IMR-90 (cell line): ENCODE results near the gene PRSS1. TPM values are rescaled to one million over a fixed set of nuclear protein-coding genes. Genes with fewer than 3 reads are reported as not detected.
"Not testable (repeated sequence)": the region's sequence is repeated elsewhere in the genome, so short reads cannot be mapped to it uniquely, and the experiment has no call there.

Source experiments
- ATAC-seq: fragments of 200-7000 bp; cut with Tn5 transposase; 2 replicates; pipeline ENCODE4 v1.9.1; 2020; ENCODE audit warnings: low read depth, mild to moderate bottlenecking, moderate library complexity
- Bru-seq: library from RNA; stranded (reverse); fragments of 400-500 nt; gene quantifications from one replicate; lab custom pipeline; 2021; lab: Mats Ljungman, UMichigan
- BruChase-seq, 2 experiments: library from RNA; stranded (reverse); fragments of 400-500 nt; gene quantifications; one replicate each; lab custom pipeline; 2021; lab: Mats Ljungman, UMichigan
- BruUV-seq: library from RNA; stranded (reverse); fragments of 400-500 nt; replicated peaks from 2 replicates; lab custom pipeline; 2021; lab: Mats Ljungman, UMichigan
- CTCF ChIA-PET: fragments of 300-600 bp; formaldehyde crosslinking; extraction: SDS; loops from one replicate; lab custom pipeline; 2021; ENCODE audit warnings: antibody characterized with exemption; lab: Yijun Ruan, JAX
- POLR2A ChIA-PET: fragments of 300-600 bp; sonication (Branson Sonifier 250); formaldehyde crosslinking; loops from one replicate; lab custom pipeline; 2022; ENCODE audit warnings: antibody characterized with exemption; ENCODE audit not compliant: unreplicated experiment; lab: Charles Lee
- DNase-seq: peaks from one replicate; pipeline ENCODE4 v3.0.0; 2013
- H2AFZ ChIP-seq: replicated peaks from 2 replicates; pipeline ENCODE3; 2013; ENCODE audit warnings: low read length, mild to moderate bottlenecking; ENCODE audit not compliant: poor library complexity
- H2AK5ac ChIP-seq: 2 replicates; pipeline ENCODE4 v1.6.1; 2013; ENCODE audit warnings: low read depth, low read length, inconsistent platforms
- H2AK9ac ChIP-seq: replicated peaks from 2 replicates; pipeline ENCODE3; 2013; ENCODE audit warnings: mild to moderate bottlenecking, low read depth, low read length, moderate library complexity; ENCODE audit not compliant: poor library complexity
- H2BK120ac ChIP-seq: 2 replicates; pipeline ENCODE4 v1.6.1; 2013; ENCODE audit warnings: low read depth, low read length, inconsistent platforms
- H2BK15ac ChIP-seq: 3 replicates; pipeline ENCODE4 v1.6.1; 2013; ENCODE audit warnings: low read depth, low read length, inconsistent platforms
- H2BK20ac ChIP-seq: 2 replicates; pipeline ENCODE4 v1.6.1; 2013; ENCODE audit warnings: low read depth, mild to moderate bottlenecking, inconsistent platforms, low read length, moderate library complexity
- H2BK5ac ChIP-seq: 2 replicates; pipeline ENCODE4 v1.6.1; 2013; ENCODE audit warnings: mild to moderate bottlenecking, low read depth, low read length, inconsistent platforms; ENCODE audit not compliant: poor library complexity, severe bottlenecking
- H3K14ac ChIP-seq: replicated peaks from 2 replicates; pipeline ENCODE4 v1.6.1; 2013; ENCODE audit warnings: low read depth, low read length, inconsistent platforms
- H3K18ac ChIP-seq: 2 replicates; pipeline ENCODE4 v1.6.1; 2013; ENCODE audit warnings: low read depth, low read length, control low read depth
- H3K23ac ChIP-seq: 2 replicates; pipeline ENCODE4 v1.6.1; 2013; ENCODE audit warnings: low read depth, low read length, inconsistent platforms
- H3K27ac ChIP-seq: 2 replicates; pipeline ENCODE4 v1.5.1; 2013; ENCODE audit warnings: mild to moderate bottlenecking, control low read depth, low read length; ENCODE audit not compliant: insufficient read depth
- H3K27me3 ChIP-seq: 2 replicates; pipeline ENCODE4 v1.6.1; 2013; ENCODE audit warnings: low read length; ENCODE audit not compliant: control insufficient read depth, insufficient read depth
- H3K36me3 ChIP-seq: 2 replicates; pipeline ENCODE4 v1.6.1; 2013; ENCODE audit warnings: low read length, mixed read lengths; ENCODE audit not compliant: control insufficient read depth, insufficient read depth
- H3K4ac ChIP-seq: 2 replicates; pipeline ENCODE4 v1.6.1; 2013; ENCODE audit warnings: low read depth, low read length, inconsistent platforms
- H3K4me1 ChIP-seq: 2 replicates; pipeline ENCODE4 v1.6.1; 2013; ENCODE audit warnings: low read length, mixed read lengths; ENCODE audit not compliant: control insufficient read depth, insufficient read depth
- H3K4me2 ChIP-seq: 2 replicates; pipeline ENCODE4 v1.6.1; 2013; ENCODE audit warnings: low read depth, mild to moderate bottlenecking, control low read depth, low read length, moderate library complexity
- H3K4me3 ChIP-seq: 2 replicates; pipeline ENCODE4 v1.5.1; 2013; ENCODE audit warnings: low read depth, mild to moderate bottlenecking, control low read depth, low read length, moderate library complexity; ENCODE audit not compliant: insufficient read depth
- H3K56ac ChIP-seq: 2 replicates; pipeline ENCODE4 v1.6.1; 2013; ENCODE audit warnings: low read length, inconsistent platforms; ENCODE audit not compliant: insufficient read depth; ENCODE audit errors: extremely low read depth
- H3K79me1 ChIP-seq, 2 experiments: 2 replicates each; pipeline ENCODE4 v1.6.1; 2013; ENCODE audit warnings: low read length in 2 of 2, inconsistent platforms in 1 of 2, low read depth in 1 of 2
- H3K9ac ChIP-seq: 2 replicates; pipeline ENCODE4 v1.6.1; 2013; ENCODE audit warnings: low read depth, low read length, control low read depth
- H3K9me1 ChIP-seq: 2 replicates; pipeline ENCODE4 v1.6.1; 2013; ENCODE audit warnings: low read length, inconsistent platforms; ENCODE audit not compliant: insufficient read depth
- H3K9me3 ChIP-seq: 2 replicates; pipeline ENCODE4 v1.6.1; 2013; ENCODE audit warnings: low read length; ENCODE audit not compliant: control insufficient read depth, insufficient read depth
- H4K20me1 ChIP-seq: 2 replicates; pipeline ENCODE4 v1.6.1; 2013; ENCODE audit warnings: low read length, inconsistent platforms; ENCODE audit not compliant: insufficient read depth
- H4K5ac ChIP-seq: 2 replicates; pipeline ENCODE4 v1.6.1; 2013; ENCODE audit warnings: mild to moderate bottlenecking, low read depth, low read length, control low read depth
- H4K8ac ChIP-seq, 2 experiments: 2 replicates each; pipeline ENCODE4 v1.6.1; 2013; ENCODE audit warnings: low read depth in 2 of 2, low read length in 2 of 2, control low read depth in 1 of 2, inconsistent platforms in 1 of 2
- H4K91ac ChIP-seq: 2 replicates; pipeline ENCODE4 v1.6.1; 2013; ENCODE audit warnings: low read depth, low read length, inconsistent platforms; ENCODE audit not compliant: insufficient read depth
- CEBPB ChIP-seq: IDR thresholded peaks from 2 replicates; pipeline ENCODE4 v1.6.1; 2012; ENCODE audit warnings: low read depth, low read length, improper control_type of control experiment
- CHD1 ChIP-seq: IDR thresholded peaks from 2 replicates; pipeline ENCODE4 v1.6.1; 2012; ENCODE audit warnings: low read depth, low read length, improper control_type of control experiment
- MAZ ChIP-seq: IDR thresholded peaks from 2 replicates; pipeline ENCODE4 v1.6.1; 2012; ENCODE audit warnings: low read depth, mild to moderate bottlenecking, low read length, improper control_type of control experiment, moderate library complexity, borderline replicate concordance
- WGBS, 2 experiments: methylation state at CpG; one replicate each; pipeline versions ENCODE4 v1.1.5 to v1.1.7; 2013; ENCODE audit warnings: missing lambda C conversion rate in 2 of 2; ENCODE audit not compliant: insufficient read length in 1 of 2; ENCODE audit errors: extremely low coverage in 2 of 2; 5-methylcytosine and 5-hydroxymethylcytosine counted together
- dilution Hi-C: fragments of 300-500 bp; cut with HindIII; formaldehyde crosslinking; loops from one replicate; pipeline ENCODE4 v1.14.3; 2018; ENCODE audit warnings: low sequenced_read_pairs; ENCODE audit not compliant: unreplicated experiment
- in situ Hi-C: fragments of 300-500 bp; cut with MboI; formaldehyde crosslinking; loops from 3 replicates; pipeline ENCODE4 v1.14.3; 2019; ENCODE audit warnings: low sequenced_read_pairs, inconsistent platforms, mixed read lengths
- intact Hi-C: fragments of 100-400 bp; cut with micrococcal nuclease; formaldehyde crosslinking; loops from 2 replicates; pipeline ENCODE4 v1.10.0; 2022
- long read RNA-seq: library from polyadenylated mRNA; unstranded; transcript quantifications from one replicate; pipeline ENCODE4 v2.0.0, GENCODE V29; 2021; ENCODE audit not compliant: unreplicated experiment
- polyA plus RNA-seq, 3 experiments: library from polyadenylated mRNA; depleted of rRNA; stranded (reverse); fragments of >200 nt; gene quantifications; 2 replicates each; pipeline ENCODE4 v1.2.3, GENCODE V29; 2012; ENCODE audit warnings: low replicate concordance in 1 of 3
- total RNA-seq: library from RNA; depleted of rRNA; stranded (reverse); fragments of >200 nt; gene quantifications from 2 replicates; pipeline ENCODE4 v1.2.3, GENCODE V29; 2012; rRNA removed

Gene PRSS1
- total RNA-seq (not detected in 2 replicates), polyA plus RNA-seq (2012; rRNA removed) (not detected in 2 replicates), Bru-seq, nascent RNA (not detected), BruChase-seq, experiment 1, labeled RNA remaining after a 6-hour chase (not detected), BruChase-seq, experiment 2, labeled RNA remaining after a 2-hour chase (not detected)
- not detected in 2 replicates for polyA plus RNA-seq (2012; cell fraction: cytosol; rRNA removed)
- not detected in 2 replicates for polyA plus RNA-seq (2012; cell fraction: nucleus; rRNA removed; ENCODE audit: low replicate concordance)
- long read RNA-seq: 0 reads

DNA sequence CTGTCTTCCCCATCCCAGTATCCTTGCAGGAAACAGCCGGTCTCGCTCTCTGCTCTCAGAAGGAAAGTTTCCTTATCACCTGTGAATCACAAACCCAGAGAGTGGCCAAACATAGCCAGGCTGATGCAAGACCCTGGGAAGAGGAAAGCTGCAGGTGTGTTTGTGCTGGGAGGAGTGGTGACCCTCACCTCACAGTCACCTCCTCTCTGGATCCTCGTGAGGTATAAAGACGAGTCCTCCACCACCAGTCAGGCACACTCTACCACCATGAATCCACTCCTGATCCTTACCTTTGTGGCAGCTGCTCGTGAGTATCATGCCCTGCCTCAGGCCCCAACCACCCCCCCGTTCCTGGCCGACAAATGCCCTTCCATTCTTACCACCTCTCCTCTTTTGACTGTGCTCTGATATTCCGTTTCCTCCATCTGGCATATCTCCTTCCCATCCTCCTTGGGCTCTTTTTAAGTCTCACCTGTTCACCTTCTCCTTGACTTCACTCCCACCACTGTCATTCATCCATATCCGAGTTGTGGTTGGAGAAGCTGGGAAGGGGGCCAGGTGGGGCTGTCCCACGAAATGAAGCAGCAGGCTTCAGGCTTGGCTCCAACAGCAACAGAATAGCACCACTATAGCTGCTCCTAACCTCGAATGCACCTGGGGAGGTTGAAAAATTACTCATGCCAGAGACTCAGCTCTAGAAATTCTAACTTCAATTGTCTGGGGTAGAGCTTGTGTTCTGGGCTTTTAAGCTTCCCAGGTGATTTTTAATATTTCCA, at the start of gene PRSS1:
PRSS1 (plus strand) TSS at position 255 of the 776 bp plus-strand sequence; CDS start at position 268, 13 bp downstream.
- Histone ChIP-seq H3K9me1 (no peaks in the 10 kb centered on the region), H3K56ac (no peak within 1 kb of the TSS), H4K20me1 (no peaks in the 10 kb centered on the region), H3K4me1 (no peaks in the 10 kb centered on the region), H2BK120ac (no peak within 1 kb of the TSS), H3K18ac (no peak within 1 kb of the TSS), H3K27me3 (no peaks in the 10 kb centered on the region; the same call in 1 of the 2 replicates), H4K8ac (no peak within 1 kb of the TSS), H4K5ac (no peak within 1 kb of the TSS), H2BK15ac (no peak within 1 kb of the TSS), H3K4me3 (no peak within 1 kb of the TSS), H2AFZ (no peak within 1 kb of the TSS), H2BK20ac (no peak within 1 kb of the TSS), H3K9ac (no peak within 1 kb of the TSS), H3K4ac (no peak within 1 kb of the TSS), H2AK5ac (no peak within 1 kb of the TSS), H3K27ac (no peak within 1 kb of the TSS), H2AK9ac (no peak within 1 kb of the TSS), H3K4me2 (no peak within 1 kb of the TSS), H3K79me1 (no peaks in the 10 kb centered on the region), H3K36me3 (no peaks in the 10 kb centered on the region), H3K9me3 (no peaks in the 10 kb centered on the region), H4K91ac (no peak within 1 kb of the TSS), H2BK5ac (no peak within 1 kb of the TSS), H3K23ac (no peak within 1 kb of the TSS), H3K14ac (no peak within 1 kb of the TSS)
- dilution Hi-C loops: no loop called here
- no peak for ATAC-seq
- 42% methylated on average over 3 of the region's 11 CpGs; no CpG with 5 or more reads in 1 of the 2 experiments for WGBS, 2 experiments
- BruUV-seq: no TSS peak
- in situ Hi-C loops: no loop called here
- no peak for TF ChIP-seq MAZ
- TF ChIP-seq CEBPB: no peak
- TF ChIP-seq CHD1: no peak
- DNase-seq: no peak
- intact Hi-C loops: no loop called here
- CTCF ChIA-PET: no interaction called here
- POLR2A ChIA-PET: no interaction called here

- H4K8ac ChIP-seq, H3K36me3 ChIP-seq, H3K18ac ChIP-seq, H4K5ac ChIP-seq, H2AK9ac ChIP-seq, H4K91ac ChIP-seq, H2BK5ac ChIP-seq, H3K4me2 ChIP-seq, dilution Hi-C loops, ATAC-seq, H3K23ac ChIP-seq, H3K4me1 ChIP-seq, H3K14ac ChIP-seq, H4K20me1 ChIP-seq, in situ Hi-C loops, H3K27me3 ChIP-seq, POLR2A ChIA-PET, H3K9me3 ChIP-seq, intact Hi-C loops, CTCF ChIA-PET, DNase-seq, H3K79me1 ChIP-seq, H2BK15ac ChIP-seq, H2AK5ac ChIP-seq, H2AFZ ChIP-seq, H3K4ac ChIP-seq, H2BK120ac ChIP-seq, H3K56ac ChIP-seq, H3K9me1 ChIP-seq, BruUV-seq, H2BK20ac ChIP-seq, H3K27ac ChIP-seq, H3K9ac ChIP-seq, H3K4me3 ChIP-seq: not testable (repeated sequence)
- no CpG with 5 or more reads among the region's 1 CpG for WGBS, 2 experiments
These were observed 48.3 kb upstream of the PRSS1 start for GRCh38 chr7:142700935-142701334.
